UCSD-AML1 (cell line): ENCODE results near the gene RNASE8.

ENCODE experiments used
- DNase-seq: peaks from one replicate; lab custom pipeline; 2025; ENCODE audit not compliant: unreplicated experiment; lab: John Stamatoyannopoulos, UW

Gene RNASE8

GRCh38 chr14:21090194-21090939 lies 32.7 kb downstream of the RNASE8 start:
- DNase-seq: peak; percentile 30

GRCh38 chr14:21090940-21091663 lies 33.5 kb downstream of the RNASE8 start:
- no peak for DNase-seq

- DNase-seq: no peak
These were observed 34.2 kb downstream of the RNASE8 start for GRCh38 chr14:21091821-21092272.

GRCh38 chr14:21092273-21093011 lies 34.8 kb downstream of the RNASE8 start:
- peak; percentile 83 for DNase-seq

GRCh38 chr14:21093018-21093417 lies 35.4 kb downstream of the RNASE8 start:
- no peak for DNase-seq

GRCh38 chr14:21093769-21094681 lies 36.4 kb downstream of the RNASE8 start:
- DNase-seq: no peak

GRCh38 chr14:21095430-21096205 lies 38.0 kb downstream of the RNASE8 start:
- DNase-seq: no peak

GRCh38 chr14:21096438-21096837 lies 38.8 kb downstream of the RNASE8 start:
- no peak for DNase-seq

GRCh38 chr14:21096978-21097635 lies 39.5 kb downstream of the RNASE8 start:
- DNase-seq: no peak

- no peak for DNase-seq
These were observed 40.0 kb downstream of the RNASE8 start for GRCh38 chr14:21097636-21098075.

GRCh38 chr14:21098076-21098891 lies 40.7 kb downstream of the RNASE8 start, which contains the start of gene ZNF219:
Gene ZNF219 (minus strand): TSS chr14:21098655. CDS start chr14:21093591, 5,064 bp downstream.
- peak; percentile 26 for DNase-seq

- DNase-seq: no peak
These were observed 41.4 kb downstream of the RNASE8 start for GRCh38 chr14:21098892-21099595.

GRCh38 chr14:21099596-21099985 lies 42.0 kb downstream of the RNASE8 start:
- no peak for DNase-seq

GRCh38 chr14:21100931-21101330 lies 43.3 kb downstream of the RNASE8 start, which contains the start of gene TMEM253:
Gene TMEM253 (plus strand): TSS chr14:21101066. CDS start chr14:21101344, 278 bp downstream.
- no peak for DNase-seq

GRCh38 chr14:21101802-21102413 lies 44.3 kb downstream of the RNASE8 start:
- no peak for DNase-seq

- DNase-seq: peak; percentile 19
These were observed 45.1 kb downstream of the RNASE8 start for GRCh38 chr14:21102521-21103410.
